ENCODE results near the gene TRIM2.

TRIM2 gene

DNA sequence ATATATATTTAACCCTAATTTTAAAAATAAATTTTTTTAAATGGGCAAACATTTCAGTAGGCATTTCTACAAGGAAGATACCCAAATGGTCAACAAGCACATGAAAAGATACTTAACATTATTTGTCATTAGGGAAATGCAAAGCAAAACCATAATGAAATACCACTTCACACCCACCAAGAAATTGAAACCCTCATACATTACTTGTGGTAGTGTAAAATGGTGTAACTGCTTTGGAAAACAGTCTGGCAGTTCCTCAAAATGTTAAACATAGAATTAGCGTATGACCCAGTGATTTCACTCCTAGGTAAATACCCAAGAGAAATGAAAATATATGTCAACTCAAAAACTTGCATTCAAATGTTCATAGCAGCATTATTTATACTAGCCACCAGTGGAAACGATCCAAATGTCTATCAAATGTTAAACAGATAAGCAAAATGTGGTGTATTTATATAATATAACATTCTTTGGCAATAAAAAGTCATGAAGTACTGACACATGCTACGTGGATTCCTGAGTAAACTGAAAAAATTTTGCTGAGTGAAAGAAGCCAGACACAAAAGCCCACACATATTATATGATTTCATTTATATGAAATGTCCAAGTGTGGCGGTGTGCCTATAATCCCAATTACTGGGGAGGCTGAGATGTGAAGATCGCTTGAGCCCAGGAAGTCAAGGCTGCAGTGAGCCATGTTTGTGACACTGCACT, 16.6 kb downstream of the TRIM2 start:
- no peak for TF ChIP-seq CTCF (IDR thresholded peaks at IDR 0.05; ENCODE audit: low read depth, low read length)
- DNase-seq (ENCODE audit: low read depth in 2 of 2): peak in 1 of 2 donors; percentile 54

DNA sequence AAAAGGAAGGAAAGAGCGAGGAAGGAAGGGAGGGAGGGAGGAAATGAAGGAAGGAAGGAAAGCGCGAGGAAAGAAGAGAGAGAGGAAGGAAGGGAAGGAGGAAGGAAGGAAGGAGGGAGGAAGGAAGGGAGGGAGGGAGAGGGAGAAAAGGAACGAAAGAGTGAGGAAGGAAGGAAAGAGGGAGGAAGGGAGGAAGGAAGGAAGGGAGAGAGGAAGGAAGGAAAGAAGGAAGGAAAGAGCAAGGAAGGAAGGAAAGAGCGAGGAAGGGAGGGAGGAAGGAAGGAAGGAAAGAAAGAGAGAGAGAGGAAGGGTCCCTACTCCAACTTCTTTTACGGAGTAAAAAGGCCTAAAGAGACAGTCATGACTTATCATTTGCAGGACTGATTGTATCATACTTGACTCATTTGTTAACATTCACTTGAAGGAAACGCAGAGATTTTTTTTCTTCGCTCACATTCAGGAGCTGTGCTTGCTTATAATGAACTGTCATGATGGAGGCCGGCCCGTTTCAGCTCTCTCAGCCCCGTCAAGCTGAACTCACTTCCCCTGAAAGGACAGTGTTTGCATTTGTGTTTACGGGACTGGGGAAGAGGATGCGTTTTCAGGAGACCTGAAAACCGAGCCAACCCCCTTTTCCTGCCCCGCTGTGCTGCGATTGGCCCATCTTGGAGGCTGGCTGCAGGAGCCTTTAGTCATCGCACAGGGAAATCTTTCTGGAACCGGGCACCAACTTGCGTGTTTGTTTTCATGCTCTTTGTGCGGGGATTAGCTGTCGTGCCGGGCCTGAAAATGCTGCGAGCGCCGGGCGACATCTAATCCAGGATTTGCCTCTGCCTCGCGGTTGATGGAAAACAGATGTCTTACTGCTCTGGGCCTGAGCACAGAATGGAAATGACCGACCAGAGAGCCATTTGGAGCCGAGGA, 17.8 kb downstream of the TRIM2 start:
- TF ChIP-seq CTCF (IDR thresholded peaks at IDR 0.05; ENCODE audit: low read depth, low read length): no peak
- peak; percentile 80 to 84 for DNase-seq (ENCODE audit: low read depth in 2 of 2)
- peak overlapping the region; percentile 65 to 67 for H3K4me3 ChIP-seq (replicated peaks in 1 of 2; ENCODE audit: low read depth in 2 of 2, low read length in 2 of 2)

More for the DNA sequence above, 16.6 kb downstream of the TRIM2 start:
- H3K4me3 ChIP-seq (replicated peaks in 1 of 2; ENCODE audit: low read depth in 2 of 2, low read length in 2 of 2): no peak overlapping the region

- no peak for TF ChIP-seq CTCF (IDR thresholded peaks at IDR 0.05; ENCODE audit: low read depth, low read length)
- H3K4me3 ChIP-seq (replicated peaks in 1 of 2; ENCODE audit: low read depth in 2 of 2, low read length in 2 of 2): peak overlapping the region; percentile 65 to 67
- DNase-seq (ENCODE audit: low read depth in 2 of 2): peak; percentile 43 to 50
These were observed 18.6 kb downstream of the TRIM2 start for GRCh38 chr4:153222707-153223426.

DNA sequence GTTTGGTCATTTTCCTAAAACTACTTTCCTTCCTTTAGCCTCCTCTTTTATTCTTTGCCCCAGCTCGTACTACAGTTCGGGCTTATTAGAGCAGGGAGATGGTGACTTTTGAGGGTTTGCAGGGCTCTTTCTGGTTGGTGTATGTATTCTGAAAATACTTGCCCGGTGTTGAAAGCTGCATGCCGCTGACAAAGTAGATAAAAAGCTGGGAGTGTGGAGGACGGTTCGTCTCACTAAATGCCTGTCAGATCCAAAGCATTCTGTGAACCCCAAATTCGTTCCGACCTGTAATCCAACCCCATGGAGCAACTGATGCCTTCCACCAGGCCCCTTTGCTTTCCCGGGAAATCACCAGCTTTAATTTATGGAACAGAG, 19.2 kb downstream of the TRIM2 start:
- TF ChIP-seq CTCF (IDR thresholded peaks at IDR 0.05; ENCODE audit: low read depth, low read length): no peak
- H3K4me3 ChIP-seq (replicated peaks in 1 of 2; ENCODE audit: low read depth in 2 of 2, low read length in 2 of 2): peak overlapping the region; percentile 65 to 67
- peak in 1 of 2 donors; percentile 26 for DNase-seq (ENCODE audit: low read depth in 2 of 2)

DNA sequence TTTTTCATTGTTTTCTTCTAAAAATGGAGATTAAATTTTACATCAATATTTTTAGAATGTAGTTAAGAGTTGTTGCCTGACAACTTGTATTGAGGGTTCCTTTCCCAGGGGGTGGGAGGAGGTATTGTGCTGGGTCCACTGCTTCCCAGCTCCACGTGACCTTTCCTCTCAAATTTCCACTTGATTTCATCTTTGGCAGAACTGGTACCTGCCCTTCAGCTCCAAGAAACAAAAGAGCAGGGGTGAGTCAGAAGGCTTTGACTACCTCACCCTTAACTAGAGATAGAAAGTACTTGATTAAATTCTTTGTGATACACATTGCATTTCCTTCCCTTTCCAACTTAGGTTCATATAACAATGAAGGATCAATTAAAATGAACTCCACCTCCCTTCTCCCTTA, 19.7 kb downstream of the TRIM2 start:
- TF ChIP-seq CTCF (IDR thresholded peaks at IDR 0.05; ENCODE audit: low read depth, low read length): no peak
- peak overlapping the region; percentile 65 to 67 for H3K4me3 ChIP-seq (replicated peaks in 1 of 2; ENCODE audit: low read depth in 2 of 2, low read length in 2 of 2)
- DNase-seq (ENCODE audit: low read depth in 2 of 2): peak in 1 of 2 donors; percentile 38

DNA sequence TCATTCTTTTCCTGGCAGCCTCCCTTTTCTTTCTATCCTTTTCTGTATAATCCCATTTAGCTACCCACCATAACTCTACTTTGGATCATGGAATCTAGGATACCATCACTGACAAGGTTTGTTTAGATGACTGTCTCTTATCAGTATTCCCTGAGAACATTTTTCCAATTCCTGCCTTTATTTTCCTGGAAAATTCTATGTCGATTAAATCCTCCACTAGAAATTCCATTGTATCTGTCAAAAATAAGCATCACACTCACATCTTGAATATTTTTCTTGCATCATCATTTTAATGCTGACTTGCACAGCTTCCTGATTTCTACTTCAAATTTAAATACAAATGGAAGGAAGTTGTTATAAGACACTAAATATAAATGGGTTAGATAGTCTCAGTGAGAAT, 20.2 kb downstream of the TRIM2 start:
- no peak overlapping the region for H3K4me3 ChIP-seq (replicated peaks in 1 of 2; ENCODE audit: low read depth in 2 of 2, low read length in 2 of 2)

More for the DNA sequence above, 20.2 kb downstream of the TRIM2 start:
- no peak for TF ChIP-seq CTCF (IDR thresholded peaks at IDR 0.05; ENCODE audit: low read depth, low read length)
- no peak for DNase-seq (ENCODE audit: low read depth in 2 of 2)

Data from cardiac fibroblast (primary cell).